IPS-18c (cell line): Measurements from ENCODE around the gene ADCY4.

Experiments
- H3K4me3 ChIP-seq: 2 replicates; pipeline ENCODE4 v1.7.0; 2013; ENCODE audit warnings: low read depth, mild to moderate bottlenecking, low read length, moderate library complexity; ENCODE audit not compliant: insufficient read depth
- H3K9me3 ChIP-seq: one replicate; pipeline ENCODE4 v1.6.1; 2013; ENCODE audit warnings: mild to moderate bottlenecking, low read length, moderate library complexity; ENCODE audit not compliant: control insufficient read depth, insufficient read depth

ADCY4 gene

DNA sequence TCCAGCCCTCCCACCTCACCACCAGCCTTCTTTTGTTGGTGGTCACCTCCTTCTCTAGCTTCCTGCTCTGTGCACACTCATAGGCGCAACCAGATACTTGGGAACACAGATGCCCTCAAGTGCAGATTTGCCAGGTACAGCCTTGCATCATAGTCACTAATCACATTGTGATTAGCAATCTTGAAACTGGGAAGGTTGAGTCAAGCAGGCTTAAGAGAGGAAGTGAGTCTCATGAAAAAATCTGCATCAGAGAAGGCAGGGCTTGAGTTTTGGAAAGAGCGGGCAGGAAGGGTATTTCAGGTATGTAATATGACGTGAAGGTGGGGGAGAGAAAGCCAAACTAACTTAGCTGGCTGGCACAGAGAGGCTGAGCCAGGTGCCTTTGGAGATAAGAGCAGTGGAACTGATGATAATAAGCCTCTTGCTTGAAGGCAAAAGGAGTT, 60.7 kb downstream of the ADCY4 start:
- H3K9me3 ChIP-seq: no peaks in the 10 kb centered on the region
- no peak overlapping the region for H3K4me3 ChIP-seq

DNA sequence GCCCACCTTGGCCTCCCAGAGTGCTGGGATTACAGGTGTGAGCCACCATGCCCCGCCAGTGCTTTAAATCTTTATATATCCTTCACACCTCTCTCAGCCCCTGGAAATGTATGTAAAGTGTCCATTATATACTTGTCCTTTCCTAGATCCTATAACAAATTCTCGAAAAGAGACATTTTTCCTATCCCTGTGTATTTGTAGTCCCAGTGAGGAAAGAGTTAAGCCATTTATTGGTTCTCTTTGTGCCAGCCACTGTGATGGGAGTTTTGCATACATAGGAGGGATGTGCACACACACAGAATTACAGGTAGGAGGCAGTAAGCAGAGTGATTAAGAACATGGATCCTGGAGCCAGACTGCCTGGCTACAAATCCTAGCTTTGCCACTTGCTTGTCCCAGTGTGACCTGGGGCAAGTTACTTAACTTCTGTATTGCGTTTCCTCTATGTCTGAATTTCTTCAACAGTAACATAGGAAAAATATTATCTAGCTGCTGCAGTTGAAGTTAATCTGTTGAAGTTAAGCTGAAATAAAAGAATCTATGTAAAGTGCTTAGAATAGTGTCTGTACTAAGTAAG, 61.4 kb downstream of the ADCY4 start:
- no peak overlapping the region for H3K4me3 ChIP-seq

DNA sequence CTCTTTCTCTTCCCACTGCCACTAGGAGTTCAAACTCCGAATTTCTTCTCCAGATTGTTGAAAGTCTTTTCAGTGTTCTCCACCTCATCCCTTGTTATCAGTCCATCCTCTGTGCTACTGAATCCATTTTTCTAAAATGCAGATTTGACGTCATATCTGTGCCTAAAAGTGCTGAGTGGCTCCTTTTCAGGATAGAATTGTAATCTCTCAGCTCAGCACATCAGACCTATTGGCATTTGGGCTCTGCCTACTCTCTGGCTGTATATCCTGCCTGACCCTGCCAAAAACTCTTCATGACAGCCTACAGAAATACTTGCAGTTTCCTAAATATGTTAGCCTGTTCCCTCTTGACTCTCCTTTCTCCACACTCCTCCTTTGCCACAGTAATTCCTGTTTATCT, 62.4 kb downstream of the ADCY4 start:
- no peaks in the 10 kb centered on the region for H3K9me3 ChIP-seq
- no peak overlapping the region for H3K4me3 ChIP-seq

More for the DNA sequence above, 61.4 kb downstream of the ADCY4 start:
- no peaks in the 10 kb centered on the region for H3K9me3 ChIP-seq

DNA sequence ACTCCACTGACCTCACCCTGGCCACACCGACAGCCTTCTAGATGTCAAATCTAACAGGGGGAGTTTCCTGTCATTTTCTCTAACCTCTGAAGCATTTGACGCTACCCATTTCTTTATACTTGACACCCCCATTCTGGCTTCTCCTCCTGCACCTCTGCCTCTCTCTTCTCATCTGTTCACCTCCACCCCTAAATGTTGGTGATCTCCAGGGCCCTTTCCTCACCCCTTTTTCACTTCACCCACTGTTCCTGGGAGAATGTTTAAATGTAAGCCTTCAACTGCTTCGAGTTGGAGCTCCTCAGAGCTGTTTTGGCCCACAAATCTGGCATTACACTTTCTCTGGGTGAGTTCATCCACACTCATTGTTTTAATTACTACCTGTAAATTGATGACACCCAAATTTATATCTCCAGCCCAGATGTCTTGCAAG, 63.0 kb downstream of the ADCY4 start:
- H3K4me3 ChIP-seq: peak overlapping the region; percentile 70
- no peaks in the 10 kb centered on the region for H3K9me3 ChIP-seq

DNA sequence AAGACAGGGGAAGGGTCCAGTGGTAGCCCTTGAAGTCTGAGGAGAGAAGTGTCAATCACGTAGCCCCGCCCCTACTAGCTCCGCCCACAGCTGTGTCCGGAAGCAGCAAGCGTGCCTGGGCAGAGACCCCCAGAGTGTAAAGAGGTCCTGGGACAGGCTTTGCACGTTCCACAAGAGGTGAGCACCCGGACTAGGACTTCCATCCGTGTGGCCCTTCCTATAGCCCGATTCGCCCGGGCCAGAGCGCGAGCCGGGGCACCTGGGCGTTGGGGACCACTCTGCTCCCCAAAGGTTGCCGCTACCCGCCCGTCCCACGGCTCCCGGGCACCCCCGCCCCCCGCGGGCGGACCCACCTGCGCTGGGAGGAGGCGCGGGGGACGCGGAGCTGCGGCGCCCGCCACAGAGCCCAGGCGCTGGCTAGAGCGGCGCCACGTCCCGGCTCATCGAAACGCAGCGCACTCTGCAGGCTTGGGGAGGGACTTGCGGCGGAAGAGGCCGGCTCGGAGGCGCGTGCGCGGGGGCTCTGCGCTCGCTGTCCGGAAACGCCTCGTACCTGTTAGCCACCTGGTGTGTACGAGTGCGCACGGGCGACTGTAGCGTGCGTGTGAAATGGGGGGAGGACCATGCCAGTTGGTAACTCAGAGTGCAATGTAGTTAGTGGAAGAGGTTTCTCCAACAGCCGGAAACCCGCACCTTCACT, 63.6 kb downstream of the ADCY4 start, which contains the start of gene RABGGTA:
TSS of gene RABGGTA (minus strand) at position 464 of the 700 bp plus-strand sequence. CDS start 482 bp downstream, outside the sequence.
- Histone ChIP-seq H3K4me3 (peak within 1 kb of the TSS; percentile 70), H3K9me3 (no peaks in the 10 kb centered on the region)

DNA sequence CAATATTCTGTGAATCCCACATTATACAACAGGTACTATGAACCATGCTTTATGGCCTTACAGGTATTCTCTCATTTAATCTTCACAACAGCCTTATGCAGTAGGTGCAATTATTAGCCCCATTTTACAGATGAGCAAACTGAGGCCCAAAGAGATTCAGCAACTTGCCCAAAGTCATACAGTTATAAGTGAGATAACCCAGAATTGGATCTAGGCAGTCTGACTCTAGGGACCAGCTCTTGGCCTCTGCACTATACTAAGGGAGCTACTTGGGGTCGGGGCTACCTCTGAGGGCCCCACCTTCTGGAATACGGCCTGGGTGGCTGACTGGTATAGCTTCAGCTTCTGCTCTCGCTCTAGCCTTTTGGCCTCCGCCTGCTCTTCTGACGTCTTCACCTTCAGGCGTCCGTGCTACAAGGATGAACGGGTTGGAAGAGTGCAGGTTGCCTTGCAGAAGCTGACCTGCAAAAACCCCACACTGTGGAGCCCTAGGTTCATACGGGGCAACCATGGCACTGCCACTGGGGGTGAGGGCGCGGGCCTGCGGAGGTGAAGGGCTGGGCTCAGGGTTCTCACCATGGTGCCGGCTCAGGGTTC, 64.2 kb downstream of the ADCY4 start:
- H3K4me3 ChIP-seq: peak overlapping the region; percentile 70
- no peaks in the 10 kb centered on the region for H3K9me3 ChIP-seq

DNA sequence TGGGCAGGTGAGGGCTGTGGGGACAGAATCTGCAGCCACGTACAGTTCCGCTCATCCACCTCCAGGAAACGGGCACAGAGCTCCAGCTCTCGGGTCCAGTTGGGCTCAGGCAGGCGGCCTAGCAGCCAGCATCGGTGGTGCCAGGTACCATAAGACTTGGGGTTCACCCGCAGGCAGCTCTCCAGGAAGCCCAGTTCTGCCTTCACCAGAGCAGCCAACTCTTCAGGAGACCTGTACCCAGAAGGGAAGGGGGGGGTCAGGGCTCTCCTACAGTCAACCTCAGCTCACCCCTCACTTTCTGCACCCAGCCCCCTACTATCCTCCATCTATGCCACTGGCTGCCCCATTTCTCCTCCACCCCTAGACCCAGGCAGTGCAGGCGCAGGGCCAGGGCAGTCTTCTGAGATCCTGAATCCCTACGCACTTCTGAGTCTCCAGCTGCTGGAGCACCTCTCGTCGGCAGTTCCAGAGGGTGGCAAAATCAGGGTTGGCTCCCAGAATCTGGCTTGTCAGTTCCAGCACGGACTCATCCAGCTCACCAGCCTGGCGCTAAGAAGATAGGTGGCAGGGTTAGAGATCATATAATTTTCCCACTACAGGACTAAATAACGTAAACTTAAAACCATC, 64.8 kb downstream of the ADCY4 start:
- Histone ChIP-seq H3K9me3 (no peaks in the 10 kb centered on the region), H3K4me3 (no peak overlapping the region)

DNA sequence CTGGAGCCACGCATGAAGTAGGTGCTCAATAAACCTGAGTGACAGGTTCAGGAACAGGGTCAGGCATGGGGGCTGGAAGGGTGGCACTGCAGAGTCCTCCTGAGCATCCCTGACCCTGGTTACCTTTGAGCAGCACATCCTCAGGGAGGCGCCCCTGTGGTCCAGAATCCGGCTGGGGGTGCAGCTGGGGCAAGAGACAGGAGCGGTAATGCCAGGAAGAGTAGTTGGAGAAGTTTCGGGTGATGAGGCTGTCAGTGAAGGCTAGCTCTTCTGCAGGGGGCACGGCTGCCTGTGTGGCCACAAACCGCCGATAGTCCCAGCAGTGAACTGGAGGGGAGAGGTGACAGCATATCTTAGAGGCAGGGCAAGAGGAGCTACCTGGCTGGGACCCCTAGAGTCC, 65.5 kb downstream of the ADCY4 start:
- no peak overlapping the region for H3K4me3 ChIP-seq

More for the DNA sequence above, 65.5 kb downstream of the ADCY4 start:
- H3K9me3 ChIP-seq: no peaks in the 10 kb centered on the region
